Transverse colon (tissue), 4 donors: ENCODE results near the gene TBC1D19. TPM values are rescaled to one million over a fixed set of nuclear protein-coding genes. Genes with fewer than 3 reads are reported as not detected.
"Not testable (repeated sequence)": the region's sequence is repeated elsewhere in the genome, so short reads cannot be mapped to it uniquely, and the experiment has no call there.

Source experiments
- DNase-seq: peaks from one replicate; pipeline ENCODE4 v3.0.0-alpha.2; 2019
- H3K27ac ChIP-seq, 4 donors: fragments of 200-600 bp; sonication (generic); 2 replicates each; pipeline ENCODE4 v1.5.1; 2016 to 2018; ENCODE audit warnings: inconsistent platforms in 4 of 4
- H3K27me3 ChIP-seq: fragments of 200-600 bp; sonication (generic); 2 replicates; pipeline ENCODE4 v1.5.1; 2017; ENCODE audit warnings: inconsistent platforms
- H3K36me3 ChIP-seq, 4 donors: fragments of 200-600 bp; sonication (generic); 2 replicates each; pipeline ENCODE4 v1.5.1; 2017 to 2019; ENCODE audit warnings: inconsistent platforms in 4 of 4
- H3K4me1 ChIP-seq, 4 donors: fragments of 200-600 bp; sonication (generic); 2 replicates each; pipeline ENCODE4 v1.5.1; 2017 to 2020; ENCODE audit warnings: inconsistent platforms in 4 of 4
- H3K4me3 ChIP-seq, 4 donors: fragments of 200-600 bp; sonication (generic); 1 replicate in 1 of 4; 2 replicates in 3 of 4; pipeline versions ENCODE4 v1.5.1 to v1.6.1; 2017 to 2019; ENCODE audit warnings: inconsistent platforms in 4 of 4
- H3K9me3 ChIP-seq, 2 donors: fragments of 200-600 bp; sonication (generic); 2 replicates each; pipeline ENCODE4 v1.5.1; 2017 to 2019; ENCODE audit warnings: inconsistent platforms in 2 of 2
- CTCF ChIP-seq, 5 experiments: fragments of 200-600 bp in 3 of 5; fragments of 450-650 bp in 2 of 5; sonication (generic) in 3 of 5; IDR thresholded peaks; 1 replicate in 2 of 5; 2 replicates in 3 of 5; pipeline ENCODE4 v1.5.1; 2016 to 2017; ENCODE audit warnings: antibody characterized with exemption in 5 of 5, inconsistent platforms in 3 of 5, mild to moderate bottlenecking in 2 of 5, moderate library complexity in 1 of 5
- EP300 ChIP-seq: sonication (generic); formaldehyde crosslinking; IDR thresholded peaks from one replicate; pipeline ENCODE4 v1.6.1; 2017; ENCODE audit warnings: antibody characterized with exemption, low read depth
- POLR2A ChIP-seq: fragments of 450-650 bp; IDR thresholded peaks from one replicate; pipeline ENCODE4 v1.6.1; 2016; ENCODE audit warnings: antibody characterized with exemption, mild to moderate bottlenecking, moderate library complexity
- POLR2AphosphoS5 ChIP-seq, 3 donors: sonication (generic); formaldehyde crosslinking; IDR thresholded peaks; one replicate each; pipeline ENCODE4 v1.6.1; 2016; ENCODE audit warnings: antibody characterized with exemption in 3 of 3
- WGBS, 2 donors: methylation state at CpG; one replicate each; pipeline ENCODE4 v1.1.5; 2018; ENCODE audit warnings: low coverage in 1 of 2; 5-methylcytosine and 5-hydroxymethylcytosine counted together
- in situ Hi-C, 4 donors: fragments of 200-750 bp; cut with MboI; loops; one replicate each; pipeline versions ENCODE4 v1.15.0 to v1.15.1; 2017; ENCODE audit warnings: low sequenced_read_pairs in 3 of 4, low pct_ligation_motif_present in 1 of 4, low pct_unique_long_range_greater_than_20kb in 1 of 4
- intact Hi-C: fragments of 100-400 bp; cut with DNase I; formaldehyde crosslinking; loops from one replicate; pipeline ENCODE4 v1.15.1; 2023; ENCODE audit warnings: low total_unique reads
- total RNA-seq, 4 donors: library from RNA; depleted of rRNA; stranded (reverse); fragments of >200 nt; gene quantifications; one replicate each; pipeline ENCODE4 v1.1.0, GENCODE V29; 2016

TBC1D19 gene
- total RNA-seq, 4 donors from 2014 or later, result 6.3 to 19.1 (median 9.6) TPM

DNA sequence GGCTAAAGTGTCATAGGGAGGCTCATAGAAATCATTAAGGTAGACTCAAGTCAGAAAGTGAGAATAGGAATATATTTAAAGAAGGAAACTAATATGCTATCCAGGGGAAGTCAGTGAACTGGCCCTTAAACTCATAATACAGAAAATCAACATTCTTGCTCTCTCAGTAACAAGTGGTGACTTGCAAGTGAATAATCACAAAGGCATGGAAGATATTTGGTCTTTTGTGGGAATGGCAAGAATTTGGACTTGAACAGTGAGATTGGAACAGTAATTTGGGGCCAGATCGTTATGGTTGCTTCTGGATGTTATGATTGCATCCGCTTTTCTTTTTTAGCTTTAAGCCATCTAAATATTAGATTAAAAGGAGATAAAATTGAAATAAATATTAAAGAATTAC, 103.8 kb downstream of the TBC1D19 start:
- WGBS, 2 donors, result 91 to 92% methylated on average over 2 of the region's 2 CpGs
- no peaks in the 10 kb centered on the region for H3K9me3 ChIP-seq

DNA sequence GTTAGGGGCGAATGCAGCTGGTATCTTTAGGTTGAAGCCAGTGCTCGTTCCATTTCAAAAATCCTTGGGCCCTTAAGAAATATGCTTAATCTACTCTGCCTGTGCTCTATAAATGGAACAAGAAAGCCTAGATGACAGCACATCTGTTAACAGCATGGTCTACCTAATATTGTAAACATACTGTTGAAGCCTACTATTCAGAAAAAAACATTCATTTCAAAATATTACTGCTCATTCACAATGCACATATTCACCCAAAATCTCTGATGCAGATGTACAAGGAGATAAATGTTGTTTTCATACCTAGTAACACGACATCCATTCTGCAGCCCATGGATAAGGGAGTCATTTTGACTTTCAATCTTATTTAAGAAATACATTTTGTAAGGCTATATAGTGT, 106.6 kb downstream of the TBC1D19 start:
- H3K9me3 ChIP-seq, result no peaks in the 10 kb centered on the region
- H3K27me3 ChIP-seq, result no peaks in the 10 kb centered on the region
- no peaks in the 10 kb centered on the region for H3K4me1 ChIP-seq
- TF ChIP-seq POLR2A (no peak), EP300 (no peak), CTCF (IDR thresholded peaks at IDR 0.05) (no peak), POLR2AphosphoS5 (IDR thresholded peaks at IDR 0.05) (no peak)
- 58 to 65% methylated on average over 3 of the region's 3 CpGs for WGBS, 2 donors
- in situ Hi-C loops (no loop called here), intact Hi-C loops (no loop called here)
- no peak for DNase-seq
- H3K36me3 ChIP-seq, result no peaks in the 10 kb centered on the region
- no peak overlapping the region for H3K27ac ChIP-seq
- H3K4me3 ChIP-seq, result no peak overlapping the region

More for the DNA sequence above, 103.8 kb downstream of the TBC1D19 start:
- Histone ChIP-seq H3K27ac (no peak overlapping the region), H3K4me3 (no peak overlapping the region), H3K36me3 (no peaks in the 10 kb centered on the region), H3K4me1 (no peaks in the 10 kb centered on the region), H3K27me3 (no peaks in the 10 kb centered on the region)
- TF ChIP-seq POLR2AphosphoS5 (IDR thresholded peaks at IDR 0.05) (no peak), EP300 (no peak), CTCF (IDR thresholded peaks at IDR 0.05) (no peak), POLR2A (no peak)
- no peak for DNase-seq
- in situ Hi-C loops (no loop called here), intact Hi-C loops (no loop called here)

DNA sequence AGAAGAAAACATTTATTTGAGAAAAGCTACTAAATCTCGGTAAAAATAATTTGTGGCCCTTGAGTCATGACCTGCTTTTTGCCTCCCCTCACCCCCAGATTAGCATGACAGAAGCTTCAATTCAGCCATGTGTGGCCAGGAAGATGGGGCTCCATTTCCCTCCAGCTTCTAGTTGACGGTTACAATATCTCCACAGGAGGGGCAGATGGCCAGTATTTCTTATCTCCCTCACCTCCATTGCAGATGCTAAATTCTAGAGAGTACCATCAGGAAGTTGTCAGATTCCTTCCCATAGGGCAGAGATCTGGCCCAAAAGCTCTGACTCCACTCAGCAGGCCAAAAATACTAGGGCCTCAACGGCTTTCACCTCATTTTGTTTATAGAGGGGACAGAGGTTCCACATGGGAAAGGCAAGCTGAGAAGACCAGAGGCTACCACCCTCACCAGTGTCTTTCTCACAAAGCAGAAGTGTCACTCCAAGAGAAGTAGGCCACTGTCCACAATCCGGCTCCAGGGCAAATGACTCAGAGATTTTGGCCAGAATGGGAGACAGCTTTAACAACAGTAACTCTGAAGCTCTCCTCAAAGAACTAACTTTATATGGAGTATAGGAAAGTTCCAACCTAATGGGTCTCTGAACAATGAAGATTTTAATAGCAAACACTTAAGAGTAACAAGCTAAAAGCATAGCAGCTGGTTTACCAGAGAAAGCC, 108.3 kb downstream of the TBC1D19 start:
- in situ Hi-C loops, result no loop called here
- no peak for DNase-seq

GRCh38 chr4:26694131-26694530, 110.2 kb downstream of the TBC1D19 start:
- in situ Hi-C loops, H3K36me3 ChIP-seq, H3K9me3 ChIP-seq, H3K27me3 ChIP-seq, H3K4me3 ChIP-seq, intact Hi-C loops, H3K4me1 ChIP-seq, DNase-seq, H3K27ac ChIP-seq: not testable (repeated sequence)
- 88% methylated on average over 13 of the region's 13 CpGs; no CpG with 5 or more reads in 1 of the 2 donors for WGBS, 2 donors

More for the DNA sequence above, 108.3 kb downstream of the TBC1D19 start:
- Histone ChIP-seq H3K4me3 (no peak overlapping the region), H3K36me3 (no peaks in the 10 kb centered on the region), H3K27ac (no peak overlapping the region), H3K9me3 (no peaks in the 10 kb centered on the region), H3K4me1 (no peaks in the 10 kb centered on the region), H3K27me3 (no peaks in the 10 kb centered on the region)
- 92 to 100% methylated on average over 2 to 4 of the region's 4 CpGs for WGBS, 2 donors
- intact Hi-C loops, result no loop called here
- no peak for TF ChIP-seq EP300
- TF ChIP-seq POLR2AphosphoS5 (IDR thresholded peaks at IDR 0.05), result no peak
- no peak for TF ChIP-seq CTCF (IDR thresholded peaks at IDR 0.05)
- no peak for TF ChIP-seq POLR2A

DNA sequence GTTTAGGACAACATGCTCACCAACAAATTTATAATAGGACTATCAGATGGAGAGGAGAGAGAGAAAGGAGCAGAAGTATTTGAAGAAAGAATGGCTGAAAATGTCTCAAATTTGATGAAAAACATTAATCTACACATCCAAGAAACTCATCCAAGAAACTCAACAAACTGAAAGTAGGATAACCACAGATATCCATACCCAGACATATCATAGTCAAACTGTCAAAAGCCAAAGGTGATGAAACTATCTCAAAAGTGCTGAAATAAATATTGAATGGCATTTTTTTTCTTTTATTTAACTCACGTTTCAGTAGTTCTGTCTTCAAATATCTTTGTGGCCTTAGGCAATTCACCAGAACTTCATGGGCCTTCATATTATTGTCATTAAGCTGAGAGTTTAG, 116.2 kb downstream of the TBC1D19 start:
- Histone ChIP-seq H3K4me3 (no peak overlapping the region), H3K9me3 (no peaks in the 10 kb centered on the region), H3K27ac (no peak overlapping the region), H3K36me3 (no peaks in the 10 kb centered on the region), H3K27me3 (no peaks in the 10 kb centered on the region), H3K4me1 (no peaks in the 10 kb centered on the region)
- in situ Hi-C loops, result no loop called here
- no peak for DNase-seq
- TF ChIP-seq POLR2A (no peak), CTCF (IDR thresholded peaks at IDR 0.05) (no peak), POLR2AphosphoS5 (IDR thresholded peaks at IDR 0.05) (no peak), EP300 (no peak)
- 85 to 100% methylated on average over 1 of the region's 1 CpG for WGBS, 2 donors
- intact Hi-C loops, result no loop called here
